Measurements from ENCODE around the gene RPRD1A.
"Not testable (repeated sequence)": the region's sequence is repeated elsewhere in the genome, so short reads cannot be mapped to it uniquely, and the experiment has no call there.

- TF ChIP-seq CTCF (conservative IDR thresholded peaks at IDR 0.05; ENCODE audit: low read depth, low read length); EZH2 (IDR thresholded peaks at IDR 0.05; ENCODE audit: borderline replicate concordance, low read depth, low read length, poor library complexity, severe bottlenecking): not testable (repeated sequence)
These were observed 5.0 kb upstream of the RPRD1A start for GRCh38 chr18:36072406-36072805.

All from A673 (cell line).